ENCODE measurements around the gene NDUFAF8.

DNA sequence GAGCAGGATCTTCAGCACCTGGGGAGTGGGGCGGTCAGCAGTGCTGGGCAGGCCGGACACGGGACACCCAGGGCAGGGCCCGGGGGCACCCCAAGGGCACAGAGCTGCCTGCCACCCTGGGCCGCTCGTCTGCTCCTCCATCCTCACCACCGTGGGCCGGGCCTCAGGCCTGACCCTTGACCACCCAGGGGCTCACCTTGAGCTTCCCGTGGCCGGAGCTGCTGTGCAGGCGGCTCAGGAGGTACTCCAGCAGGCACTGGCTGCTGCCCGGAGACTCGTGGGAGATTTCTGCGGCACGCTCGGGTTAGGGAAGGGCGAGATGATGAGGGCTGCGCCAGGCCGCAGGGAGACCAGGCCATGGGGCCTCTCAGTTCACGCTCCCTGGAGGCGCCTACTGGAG, 2.3 kb upstream of the NDUFAF8 start:
- TF ChIP-seq, protein P1, sequence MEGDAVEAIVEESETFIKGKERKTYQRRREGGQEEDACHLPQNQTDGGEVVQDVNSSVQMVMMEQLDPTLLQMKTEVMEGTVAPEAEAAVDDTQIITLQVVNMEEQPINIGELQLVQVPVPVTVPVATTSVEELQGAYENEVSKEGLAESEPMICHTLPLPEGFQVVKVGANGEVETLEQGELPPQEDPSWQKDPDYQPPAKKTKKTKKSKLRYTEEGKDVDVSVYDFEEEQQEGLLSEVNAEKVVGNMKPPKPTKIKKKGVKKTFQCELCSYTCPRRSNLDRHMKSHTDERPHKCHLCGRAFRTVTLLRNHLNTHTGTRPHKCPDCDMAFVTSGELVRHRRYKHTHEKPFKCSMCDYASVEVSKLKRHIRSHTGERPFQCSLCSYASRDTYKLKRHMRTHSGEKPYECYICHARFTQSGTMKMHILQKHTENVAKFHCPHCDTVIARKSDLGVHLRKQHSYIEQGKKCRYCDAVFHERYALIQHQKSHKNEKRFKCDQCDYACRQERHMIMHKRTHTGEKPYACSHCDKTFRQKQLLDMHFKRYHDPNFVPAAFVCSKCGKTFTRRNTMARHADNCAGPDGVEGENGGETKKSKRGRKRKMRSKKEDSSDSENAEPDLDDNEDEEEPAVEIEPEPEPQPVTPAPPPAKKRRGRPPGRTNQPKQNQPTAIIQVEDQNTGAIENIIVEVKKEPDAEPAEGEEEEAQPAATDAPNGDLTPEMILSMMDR (conservative IDR thresholded peaks at IDR 0.05) = no peak
- TF ChIP-seq ZFX (IDR thresholded peaks at IDR 0.05) = no peak
